Cerebellar cortex (tissue), 1 donor: ENCODE measurements around the gene FPR1.

Experiments
- DNase-seq: peaks from one replicate; pipeline ENCODE4 v3.0.0-alpha.2; 2015; ENCODE audit warnings: low spot score

Gene FPR1

GRCh38 chr19:51737924-51738323 lies 13.8 kb downstream of the FPR1 start:
- DNase-seq: no peak

GRCh38 chr19:51737389-51737788 lies 14.3 kb downstream of the FPR1 start:
- no peak for DNase-seq

- DNase-seq: no peak
Observed at GRCh38 chr19:51735759-51736449, 15.8 kb downstream of the FPR1 start.

GRCh38 chr19:51733742-51734522 lies 17.7 kb downstream of the FPR1 start:
- DNase-seq: no peak

GRCh38 chr19:51729781-51730180 lies 21.9 kb downstream of the FPR1 start:
- DNase-seq: no peak

GRCh38 chr19:51727349-51727880 lies 24.3 kb downstream of the FPR1 start:
- DNase-seq: no peak

- no peak for DNase-seq
Observed at GRCh38 chr19:51726049-51726448, 25.6 kb downstream of the FPR1 start.

GRCh38 chr19:51724543-51724942 lies 27.1 kb downstream of the FPR1 start:
- no peak for DNase-seq

GRCh38 chr19:51722492-51722891 lies 29.2 kb downstream of the FPR1 start:
- DNase-seq: no peak

- no peak for DNase-seq
Observed at GRCh38 chr19:51721905-51722304, 29.8 kb downstream of the FPR1 start.

- peak; percentile 42 for DNase-seq
Observed at GRCh38 chr19:51719251-51719988, 32.3 kb downstream of the FPR1 start.

GRCh38 chr19:51716925-51717324 lies 34.8 kb downstream of the FPR1 start:
- DNase-seq: no peak

- DNase-seq: no peak
Observed at GRCh38 chr19:51715850-51716249, 35.8 kb downstream of the FPR1 start.

- DNase-seq: no peak
Observed at GRCh38 chr19:51714848-51715247, 36.8 kb downstream of the FPR1 start.

GRCh38 chr19:51713319-51714285 lies 38.1 kb downstream of the FPR1 start:
- no peak for DNase-seq

GRCh38 chr19:51712461-51713081 lies 39.1 kb downstream of the FPR1 start:
- peak; percentile 50 for DNase-seq

- DNase-seq: no peak
Observed at GRCh38 chr19:51711702-51712101, 40.0 kb downstream of the FPR1 start.

- DNase-seq: no peak
Observed at GRCh38 chr19:51710163-51710562, 41.5 kb downstream of the FPR1 start.

GRCh38 chr19:51709575-51709974 lies 42.1 kb downstream of the FPR1 start:
- DNase-seq: no peak

- peak; percentile 64 for DNase-seq
Observed at GRCh38 chr19:51708811-51709210, 42.9 kb downstream of the FPR1 start.

- no peak for DNase-seq
Observed at GRCh38 chr19:51706885-51707284, 44.8 kb downstream of the FPR1 start.
